GM12874 (cell line): ENCODE measurements around the gene SASS6.

ENCODE experiments used
- CTCF ChIP-seq: IDR thresholded peaks from 2 replicates; pipeline ENCODE4 v1.5.1; 2011; ENCODE audit warnings: low read depth, mild to moderate bottlenecking, control low read depth, low read length, moderate library complexity; ENCODE audit not compliant: insufficient read depth

The SASS6 gene

GRCh38 chr1:100152271-100152670, 19.5 kb upstream of the SASS6 start:
- TF ChIP-seq CTCF: no peak

- no peak for TF ChIP-seq CTCF
Measured at GRCh38 chr1:100151679-100152078, 18.9 kb upstream of the SASS6 start.

GRCh38 chr1:100147875-100148274, 15.1 kb upstream of the SASS6 start:
- peak; percentile 10; the same call in 1 of the 2 replicates for TF ChIP-seq CTCF

- no peak for TF ChIP-seq CTCF
Measured at GRCh38 chr1:100146958-100147357, 14.2 kb upstream of the SASS6 start.

- TF ChIP-seq CTCF: no peak
Measured at GRCh38 chr1:100145116-100145515, 12.4 kb upstream of the SASS6 start.

- TF ChIP-seq CTCF: no peak
Measured at GRCh38 chr1:100142343-100142742, 9.6 kb upstream of the SASS6 start.

GRCh38 chr1:100141192-100141591, 8.5 kb upstream of the SASS6 start:
- TF ChIP-seq CTCF: no peak

GRCh38 chr1:100137602-100138001, 4.9 kb upstream of the SASS6 start:
- no peak for TF ChIP-seq CTCF
